RWPE2 (cell line): ENCODE results near the gene LILRA6.
"Not testable (repeated sequence)": the region's sequence is repeated elsewhere in the genome, so short reads cannot be mapped to it uniquely, and the experiment has no call there.

Source experiments
- ATAC-seq: fragments of 200-7000 bp; cut with Tn5 transposase; 3 replicates; pipeline ENCODE4 v1.9.1; 2021; ENCODE audit warnings: low read depth
- DNase-seq: peaks from one replicate; pipeline ENCODE4 v3.0.0-alpha.2; 2020; ENCODE audit warnings: low spot score
- H3K27ac ChIP-seq: fragments of 450-650 bp; 2 replicates; pipeline ENCODE4 v1.5.1; 2017; ENCODE audit warnings: mild to moderate bottlenecking; ENCODE audit not compliant: poor library complexity, severe bottlenecking
- H3K27me3 ChIP-seq: fragments of 250-450 bp; sonication (Bioruptor Pico); 2 replicates; pipeline ENCODE4 v1.5.1; 2021; ENCODE audit warnings: mild to moderate bottlenecking, moderate library complexity; ENCODE audit not compliant: insufficient read depth, poor library complexity, severe bottlenecking
- H3K36me3 ChIP-seq: fragments of 250-450 bp; sonication (Bioruptor Pico); 2 replicates; pipeline ENCODE4 v1.5.1; 2020; ENCODE audit warnings: low read depth, mild to moderate bottlenecking, moderate library complexity
- H3K4me1 ChIP-seq: fragments of 250-450 bp; sonication (Bioruptor Pico); 2 replicates; pipeline ENCODE4 v1.5.1; 2021; ENCODE audit warnings: mild to moderate bottlenecking, moderate library complexity; ENCODE audit not compliant: insufficient read depth, poor library complexity, severe bottlenecking
- H3K4me3 ChIP-seq: fragments of 250-450 bp; sonication (Bioruptor Pico); 2 replicates; pipeline ENCODE4 v1.5.1; 2021; ENCODE audit warnings: mild to moderate bottlenecking, moderate library complexity; ENCODE audit not compliant: severe bottlenecking
- H3K9me3 ChIP-seq: fragments of 250-450 bp; sonication (Bioruptor Pico); 2 replicates; pipeline ENCODE4 v1.5.1; 2021; ENCODE audit warnings: mild to moderate bottlenecking, moderate library complexity; ENCODE audit not compliant: severe bottlenecking
- TF ChIP-seq, protein P1 (sequence below): fragments of 450-650 bp; IDR thresholded peaks from one replicate; pipeline ENCODE4 v1.5.1; 2017; ENCODE audit warnings: mild to moderate bottlenecking, moderate library complexity; ENCODE audit not compliant: poor library complexity, severe bottlenecking

Gene LILRA6

DNA sequence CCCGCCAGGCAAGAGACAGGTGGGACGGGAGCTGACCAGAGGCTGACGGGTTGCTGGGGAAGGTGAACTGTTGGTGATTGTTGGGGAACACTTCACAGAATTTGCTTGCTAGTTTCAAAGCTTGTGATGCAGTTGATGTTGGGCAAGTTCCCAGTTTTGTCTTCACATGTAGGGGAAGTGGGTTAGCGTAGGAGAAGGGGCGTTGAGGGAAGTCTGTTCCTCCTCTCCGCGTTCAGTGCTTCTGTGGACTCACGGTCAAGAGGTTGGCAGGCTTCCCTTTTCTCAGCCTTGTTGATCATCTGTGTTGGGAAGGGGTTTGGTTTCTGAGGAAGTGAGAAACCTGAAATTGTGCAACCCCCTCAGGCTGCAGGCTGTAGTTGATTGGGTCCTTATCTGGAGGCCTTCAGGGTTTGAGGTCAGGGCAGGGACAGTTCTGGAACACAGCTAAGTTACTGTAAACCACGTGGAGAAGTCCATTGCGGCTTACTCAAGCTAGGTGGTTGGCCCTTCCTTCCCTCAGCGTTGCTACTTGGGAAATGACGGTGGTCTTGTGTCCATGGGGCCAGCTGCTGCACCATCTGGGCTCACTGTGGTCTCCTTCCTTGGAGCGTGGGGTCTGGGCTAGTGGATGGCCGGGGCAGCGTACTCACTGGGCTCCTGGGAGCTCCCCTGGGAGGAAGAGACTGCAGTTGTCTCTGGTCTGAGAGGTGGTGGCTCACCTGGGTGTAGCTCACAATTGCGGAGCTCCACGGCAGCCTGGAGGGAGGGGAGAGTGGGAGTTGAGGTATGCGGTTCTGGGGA, 34.4 kb downstream of the LILRA6 start:
- ATAC-seq (peak; percentile 8), DNase-seq (no peak)
- H3K4me3 ChIP-seq = no peak overlapping the region
- no peaks in the 10 kb centered on the region for H3K9me3 ChIP-seq
- TF ChIP-seq, protein P1, sequence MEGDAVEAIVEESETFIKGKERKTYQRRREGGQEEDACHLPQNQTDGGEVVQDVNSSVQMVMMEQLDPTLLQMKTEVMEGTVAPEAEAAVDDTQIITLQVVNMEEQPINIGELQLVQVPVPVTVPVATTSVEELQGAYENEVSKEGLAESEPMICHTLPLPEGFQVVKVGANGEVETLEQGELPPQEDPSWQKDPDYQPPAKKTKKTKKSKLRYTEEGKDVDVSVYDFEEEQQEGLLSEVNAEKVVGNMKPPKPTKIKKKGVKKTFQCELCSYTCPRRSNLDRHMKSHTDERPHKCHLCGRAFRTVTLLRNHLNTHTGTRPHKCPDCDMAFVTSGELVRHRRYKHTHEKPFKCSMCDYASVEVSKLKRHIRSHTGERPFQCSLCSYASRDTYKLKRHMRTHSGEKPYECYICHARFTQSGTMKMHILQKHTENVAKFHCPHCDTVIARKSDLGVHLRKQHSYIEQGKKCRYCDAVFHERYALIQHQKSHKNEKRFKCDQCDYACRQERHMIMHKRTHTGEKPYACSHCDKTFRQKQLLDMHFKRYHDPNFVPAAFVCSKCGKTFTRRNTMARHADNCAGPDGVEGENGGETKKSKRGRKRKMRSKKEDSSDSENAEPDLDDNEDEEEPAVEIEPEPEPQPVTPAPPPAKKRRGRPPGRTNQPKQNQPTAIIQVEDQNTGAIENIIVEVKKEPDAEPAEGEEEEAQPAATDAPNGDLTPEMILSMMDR = no peak
- peaks cover 66% of the 10 kb centered on the region for H3K36me3 ChIP-seq
- peaks cover 26% of the 10 kb centered on the region for H3K4me1 ChIP-seq
- no peaks in the 10 kb centered on the region for H3K27me3 ChIP-seq
- H3K27ac ChIP-seq = peak overlapping the region; percentile 50

DNA sequence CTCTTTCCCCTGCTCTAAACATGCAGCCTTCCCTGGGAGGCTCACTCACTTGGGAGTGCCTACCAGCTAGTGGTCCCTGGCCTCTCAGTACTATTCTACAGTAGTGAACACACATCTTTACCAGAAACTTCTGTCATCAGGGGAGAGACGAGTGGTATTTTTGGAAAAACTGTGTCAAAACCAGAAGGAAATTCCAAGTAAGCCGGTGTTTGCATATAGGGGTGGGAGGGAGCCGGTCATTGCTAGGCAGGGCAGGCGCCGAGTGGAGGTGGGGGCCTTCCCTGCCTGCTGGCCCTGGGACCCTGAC, 35.0 kb downstream of the LILRA6 start:
- ATAC-seq (no peak), DNase-seq (no peak)
- Histone ChIP-seq H3K9me3 (no peaks in the 10 kb centered on the region), H3K27me3 (no peaks in the 10 kb centered on the region), H3K4me1 (peaks cover 30% of the 10 kb centered on the region), H3K27ac (peak overlapping the region; percentile 50), H3K36me3 (peaks cover 71% of the 10 kb centered on the region), H3K4me3 (no peak overlapping the region)
- TF ChIP-seq, protein P1 = no peak

DNA sequence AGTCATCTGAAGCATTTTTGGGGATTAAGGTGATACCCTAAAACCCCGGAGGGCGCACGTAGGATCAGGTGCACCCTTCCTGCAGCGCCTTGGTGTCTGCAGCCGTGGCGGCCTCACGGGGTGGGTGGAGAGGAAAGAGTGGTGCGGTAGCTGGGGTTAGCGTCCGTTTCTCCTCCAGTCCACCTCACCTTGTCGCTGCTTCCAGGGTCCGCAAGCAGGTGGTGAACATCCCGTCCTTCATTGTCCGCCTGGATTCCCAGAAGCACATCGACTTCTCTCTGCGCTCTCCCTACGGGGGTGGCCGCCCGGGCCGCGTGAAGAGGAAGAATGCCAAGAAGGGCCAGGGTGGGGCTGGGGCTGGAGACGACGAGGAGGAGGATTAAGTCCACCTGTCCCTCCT, 35.4 kb downstream of the LILRA6 start:
- not testable (repeated sequence) for DNase-seq
- peaks cover 73% of the 10 kb centered on the region for H3K36me3 ChIP-seq

DNA sequence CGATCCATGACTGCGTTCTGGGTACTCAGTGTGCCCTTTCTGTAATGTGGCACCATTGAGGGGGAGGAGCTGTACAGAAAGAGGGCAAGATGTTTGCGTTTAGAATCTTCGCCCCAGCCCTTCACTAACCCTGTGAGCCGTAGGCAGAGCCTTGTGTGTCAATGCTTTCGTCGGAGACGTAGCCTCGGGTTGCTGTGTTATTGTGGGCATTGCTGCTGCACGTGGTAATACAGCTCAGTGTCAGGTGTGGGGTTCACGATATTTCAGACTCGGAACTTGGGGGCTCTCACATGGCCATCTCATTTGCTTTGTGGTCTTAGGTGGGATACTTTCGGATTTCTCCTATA, 35.8 kb downstream of the LILRA6 start:
- Histone ChIP-seq H3K27me3 (no peaks in the 10 kb centered on the region), H3K4me3 (no peak overlapping the region), H3K27ac (no peak overlapping the region), H3K36me3 (peaks cover 76% of the 10 kb centered on the region), H3K9me3 (no peaks in the 10 kb centered on the region), H3K4me1 (peaks cover 38% of the 10 kb centered on the region)
- DNase-seq (no peak), ATAC-seq (no peak)
- TF ChIP-seq, protein P1 = no peak

More for the DNA sequence above, 35.4 kb downstream of the LILRA6 start:
- ATAC-seq, H3K27ac ChIP-seq, H3K9me3 ChIP-seq, H3K4me3 ChIP-seq, H3K27me3 ChIP-seq: not testable (repeated sequence)
- H3K4me1 ChIP-seq = peaks cover 34% of the 10 kb centered on the region

DNA sequence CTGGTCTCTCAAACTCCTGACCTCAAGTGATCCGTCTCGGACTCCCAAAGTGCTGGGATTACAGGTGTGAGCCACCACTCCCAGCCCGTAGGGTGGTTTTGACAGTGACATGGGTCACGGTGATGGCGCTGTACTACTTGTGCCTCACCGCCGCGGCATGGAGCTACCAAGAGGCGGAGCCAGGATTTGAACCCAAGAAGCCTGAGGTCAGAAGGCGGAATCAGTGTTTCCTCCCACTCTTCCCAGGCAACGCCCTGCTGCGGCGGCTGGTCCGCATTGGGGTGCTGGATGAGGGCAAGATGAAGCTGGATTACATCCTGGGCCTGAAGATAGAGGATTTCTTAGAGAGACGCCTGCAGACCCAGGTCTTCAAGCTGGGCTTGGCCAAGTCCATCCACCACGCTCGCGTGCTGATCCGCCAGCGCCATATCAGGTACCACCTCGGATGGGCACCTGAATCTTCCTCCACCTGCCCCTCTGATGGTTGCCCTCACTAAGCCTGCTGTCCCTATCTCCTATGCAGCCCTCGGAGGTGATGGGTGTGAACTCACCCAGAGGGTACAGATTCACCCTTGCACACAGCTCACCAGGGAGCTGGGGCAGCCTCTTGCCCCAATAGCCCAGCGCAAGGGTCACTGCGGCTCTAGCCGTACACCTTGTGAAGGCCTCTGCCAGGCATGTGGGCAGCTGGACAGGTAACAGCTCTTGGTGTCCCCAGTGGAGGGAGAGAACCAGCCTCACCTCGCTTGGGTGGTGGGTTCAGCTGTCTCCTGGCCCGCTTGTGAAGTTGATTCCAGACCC, 36.4 kb downstream of the LILRA6 start:
- H3K27me3 ChIP-seq = no peaks in the 10 kb centered on the region
- H3K9me3 ChIP-seq = no peaks in the 10 kb centered on the region
- peaks cover 82% of the 10 kb centered on the region for H3K36me3 ChIP-seq
- DNase-seq (no peak), ATAC-seq (no peak)
- H3K4me3 ChIP-seq = no peak overlapping the region
- TF ChIP-seq, protein P1 = no peak
- H3K4me1 ChIP-seq = peaks cover 38% of the 10 kb centered on the region
- no peak overlapping the region for H3K27ac ChIP-seq
